A549 treated with Mapracorat at 1 μM for 4 hours (cell line): ENCODE results near the gene ABCC1. TPM values are rescaled to one million over a fixed set of nuclear protein-coding genes. Genes with fewer than 3 reads are reported as not detected.

Source experiments
- total RNA-seq: library from RNA; stranded (reverse); fragments of 200-300 nt; extraction: Qiagen RNA extraction; gene quantifications from 5 replicates; pipeline ENCODE4 v1.2.3, GENCODE V29; 2022

Gene ABCC1
- total RNA-seq, result 71.1 to 95.2 TPM (median 83.5 TPM) in 5 replicates

GRCh38 chr16:15949210-15950160, at the start of gene ABCC1:
TSS of gene ABCC1 (plus strand) at chr16:15949616. CDS start at chr16:15949752, 136 bp downstream.

Other genes starting within 250 kb of the ABCC1 start
- 0.02 to 0.21 TPM (median 0.12 TPM) in 5 replicates for gene MYH11, start 92.6 kb upstream of the ABCC1 start, total RNA-seq
- 34.2 to 37.9 TPM (median 35.5 TPM) in 5 replicates for gene CEP20, start 61.0 kb upstream of the ABCC1 start, total RNA-seq